HL-60/S4 treated with retinoic acid at 250 ng/mL for 4 days and 3 days (cell line): Measurements from ENCODE around the gene KRTAP10-3.
"Not testable (repeated sequence)": the region's sequence is repeated elsewhere in the genome, so short reads cannot be mapped to it uniquely, and the experiment has no call there.

Source experiments
- in situ Hi-C: fragments of 300-500 bp; cut with MboI; formaldehyde crosslinking; loops from 2 replicates; pipeline ENCODE4 v1.7.0; 2022; ENCODE audit warnings: low sequenced_read_pairs

Gene KRTAP10-3

GRCh38 chr21:44590897-44591800 is 32.6 kb upstream of the KRTAP10-3 start:
- in situ Hi-C loops: not testable (repeated sequence)

GRCh38 chr21:44590311-44590721 is 31.7 kb upstream of the KRTAP10-3 start:
- in situ Hi-C loops: no loop called here

- in situ Hi-C loops: no loop called here
Observed at GRCh38 chr21:44589586-44590305, 31.2 kb upstream of the KRTAP10-3 start.

- in situ Hi-C loops: no loop called here
Observed at GRCh38 chr21:44589094-44589493, 30.5 kb upstream of the KRTAP10-3 start.

GRCh38 chr21:44585892-44586291 is 27.3 kb upstream of the KRTAP10-3 start:
- in situ Hi-C loops: no loop called here

- in situ Hi-C loops: no loop called here
Observed at GRCh38 chr21:44583800-44584147, 25.2 kb upstream of the KRTAP10-3 start.

GRCh38 chr21:44583089-44583799 is 24.6 kb upstream of the KRTAP10-3 start:
- in situ Hi-C loops: no loop called here

GRCh38 chr21:44582055-44582454 is 23.5 kb upstream of the KRTAP10-3 start:
- in situ Hi-C loops: no loop called here

- in situ Hi-C loops: no loop called here
Observed at GRCh38 chr21:44581158-44581557, 22.6 kb upstream of the KRTAP10-3 start.

- in situ Hi-C loops: not testable (repeated sequence)
Observed at GRCh38 chr21:44580231-44580821, 21.7 kb upstream of the KRTAP10-3 start, which contains the start of gene KRTAP10-5. KRTAP10-5 (minus strand) TSS chr21:44580604; CDS start chr21:44580578, 26 bp downstream.

- in situ Hi-C loops: no loop called here
Observed at GRCh38 chr21:44579833-44580144, 21.2 kb upstream of the KRTAP10-3 start.

GRCh38 chr21:44579056-44579832 is 20.6 kb upstream of the KRTAP10-3 start:
- in situ Hi-C loops: no loop called here

- in situ Hi-C loops: no loop called here
Observed at GRCh38 chr21:44578371-44579055, 19.9 kb upstream of the KRTAP10-3 start.

GRCh38 chr21:44576025-44576420 is 17.4 kb upstream of the KRTAP10-3 start:
- in situ Hi-C loops: no loop called here

- in situ Hi-C loops: no loop called here
Observed at GRCh38 chr21:44575307-44576024, 16.9 kb upstream of the KRTAP10-3 start.

GRCh38 chr21:44574457-44575306 is 16.1 kb upstream of the KRTAP10-3 start:
- in situ Hi-C loops: no loop called here

GRCh38 chr21:44573630-44574456 is 15.2 kb upstream of the KRTAP10-3 start, which contains the start of gene KRTAP10-4:
KRTAP10-4 (plus strand) TSS chr21:44573729; CDS start chr21:44573759, 30 bp downstream.
- in situ Hi-C loops: not testable (repeated sequence)
